AG09309 (cell line): Measurements from ENCODE around the gene ANO6.

ENCODE experiments used
- DNase-seq: peaks from one replicate; pipeline ENCODE4 v3.0.0-alpha.2; 2010; ENCODE audit warnings: low read depth
- H3K4me3 ChIP-seq: 2 replicates; pipeline ENCODE4 v1.5.1; 2011; ENCODE audit warnings: mild to moderate bottlenecking, low read depth, low read length, moderate library complexity; ENCODE audit not compliant: control insufficient read depth
- CTCF ChIP-seq: IDR thresholded peaks from 2 replicates; pipeline ENCODE4 v1.5.1; 2011; ENCODE audit warnings: mild to moderate bottlenecking, low read depth, low read length, inconsistent platforms; ENCODE audit not compliant: insufficient read depth, control insufficient read depth; ENCODE audit errors: missing control alignments

The ANO6 gene

GRCh38 chr12:45343269-45344051 is 127.6 kb downstream of the ANO6 start:
- no peak for DNase-seq
- H3K4me3 ChIP-seq = no peak overlapping the region
- TF ChIP-seq CTCF = no peak

GRCh38 chr12:45348311-45348710 is 132.4 kb downstream of the ANO6 start:
- TF ChIP-seq CTCF = no peak
- DNase-seq = no peak

GRCh38 chr12:45348986-45349385 is 133.1 kb downstream of the ANO6 start:
- no peak for TF ChIP-seq CTCF
- no peak overlapping the region for H3K4me3 ChIP-seq
- DNase-seq = no peak

More at GRCh38 chr12:45348311-45348710, 132.4 kb downstream of the ANO6 start:
- H3K4me3 ChIP-seq = no peak overlapping the region

- DNase-seq = no peak
- H3K4me3 ChIP-seq = no peak overlapping the region
- TF ChIP-seq CTCF = no peak
Observed at GRCh38 chr12:45349916-45350315, 134.0 kb downstream of the ANO6 start.

- no peak for TF ChIP-seq CTCF
- no peak for DNase-seq
- no peak overlapping the region for H3K4me3 ChIP-seq
Observed at GRCh38 chr12:45350861-45351260, 135.0 kb downstream of the ANO6 start.

- H3K4me3 ChIP-seq = no peak overlapping the region
- no peak for DNase-seq
- TF ChIP-seq CTCF = no peak
Observed at GRCh38 chr12:45351921-45352670, 136.2 kb downstream of the ANO6 start.
